HL-60 (cell line): Measurements from ENCODE around the gene RGL1.
A peak's percentile ranks its signal among the peaks of the same experiment; 100 is the strongest.

Experiments
- DNase-seq, 2 experiments: peaks; one replicate each; pipeline ENCODE4 v3.0.0-alpha.2; 2010 to 2020; ENCODE audit warnings: low read depth in 1 of 2, low spot score in 1 of 2
- H3K27ac ChIP-seq: fragments of 250-450 bp; sonication (Bioruptor Pico); replicated peaks from 2 replicates; pipeline ENCODE4 v1.5.1; 2020; ENCODE audit warnings: mild to moderate bottlenecking, moderate library complexity
- H3K27me3 ChIP-seq: fragments of 250-450 bp; sonication (Bioruptor Pico); 2 replicates; pipeline ENCODE4 v1.5.1; 2021; ENCODE audit warnings: mild to moderate bottlenecking, moderate library complexity; ENCODE audit not compliant: insufficient read depth, poor library complexity, severe bottlenecking
- H3K4me3 ChIP-seq: replicated peaks from 2 replicates; pipeline ENCODE4 v1.5.1; 2011; ENCODE audit warnings: mild to moderate bottlenecking, control low read depth, low read length; ENCODE audit not compliant: insufficient read depth
- GABPA ChIP-seq: IDR thresholded peaks from 2 replicates; pipeline ENCODE4 v1.6.1; 2012; ENCODE audit warnings: low read depth
- POLR2AphosphoS5 ChIP-seq: IDR thresholded peaks from 2 replicates; pipeline ENCODE4 v1.6.1; 2012; ENCODE audit warnings: low read depth
- SPI1 ChIP-seq: IDR thresholded peaks from 2 replicates; pipeline ENCODE4 v1.6.1; 2012; ENCODE audit warnings: low read depth, mild to moderate bottlenecking, borderline replicate concordance
- TF ChIP-seq, protein P1 (sequence below): IDR thresholded peaks from 2 replicates; pipeline ENCODE4 v1.6.1; 2012; ENCODE audit warnings: low read depth; ENCODE audit not compliant: insufficient replicate concordance
- TF ChIP-seq, protein P2 (sequence below): IDR thresholded peaks from one replicate; pipeline ENCODE4 v1.5.1; 2011; ENCODE audit warnings: low read length, control low read depth, inconsistent platforms; ENCODE audit not compliant: insufficient read depth

RGL1 gene

DNA sequence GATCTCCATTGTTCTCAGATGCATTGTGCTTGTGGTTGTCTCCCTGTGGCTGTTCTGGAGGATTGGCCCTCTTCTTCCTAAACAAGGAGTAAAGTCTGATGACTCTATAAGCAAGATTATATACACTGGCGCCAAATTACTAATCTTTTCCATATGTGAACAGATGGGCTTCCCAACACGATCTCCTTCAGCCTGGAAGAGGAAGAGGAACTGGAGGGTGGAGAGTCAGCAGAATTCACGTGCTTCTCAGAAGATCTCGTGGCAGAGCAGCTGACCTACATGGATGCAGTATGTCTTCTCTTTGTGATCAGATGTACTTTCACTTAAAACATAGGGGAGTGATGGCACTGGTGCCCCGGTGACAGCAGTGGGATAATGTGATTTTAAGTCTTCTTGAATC, 78.7 kb downstream of the RGL1 start:
- DNase-seq, result peak; percentile 16 to 70
- no peak for TF ChIP-seq GABPA
- TF ChIP-seq, protein P1, sequence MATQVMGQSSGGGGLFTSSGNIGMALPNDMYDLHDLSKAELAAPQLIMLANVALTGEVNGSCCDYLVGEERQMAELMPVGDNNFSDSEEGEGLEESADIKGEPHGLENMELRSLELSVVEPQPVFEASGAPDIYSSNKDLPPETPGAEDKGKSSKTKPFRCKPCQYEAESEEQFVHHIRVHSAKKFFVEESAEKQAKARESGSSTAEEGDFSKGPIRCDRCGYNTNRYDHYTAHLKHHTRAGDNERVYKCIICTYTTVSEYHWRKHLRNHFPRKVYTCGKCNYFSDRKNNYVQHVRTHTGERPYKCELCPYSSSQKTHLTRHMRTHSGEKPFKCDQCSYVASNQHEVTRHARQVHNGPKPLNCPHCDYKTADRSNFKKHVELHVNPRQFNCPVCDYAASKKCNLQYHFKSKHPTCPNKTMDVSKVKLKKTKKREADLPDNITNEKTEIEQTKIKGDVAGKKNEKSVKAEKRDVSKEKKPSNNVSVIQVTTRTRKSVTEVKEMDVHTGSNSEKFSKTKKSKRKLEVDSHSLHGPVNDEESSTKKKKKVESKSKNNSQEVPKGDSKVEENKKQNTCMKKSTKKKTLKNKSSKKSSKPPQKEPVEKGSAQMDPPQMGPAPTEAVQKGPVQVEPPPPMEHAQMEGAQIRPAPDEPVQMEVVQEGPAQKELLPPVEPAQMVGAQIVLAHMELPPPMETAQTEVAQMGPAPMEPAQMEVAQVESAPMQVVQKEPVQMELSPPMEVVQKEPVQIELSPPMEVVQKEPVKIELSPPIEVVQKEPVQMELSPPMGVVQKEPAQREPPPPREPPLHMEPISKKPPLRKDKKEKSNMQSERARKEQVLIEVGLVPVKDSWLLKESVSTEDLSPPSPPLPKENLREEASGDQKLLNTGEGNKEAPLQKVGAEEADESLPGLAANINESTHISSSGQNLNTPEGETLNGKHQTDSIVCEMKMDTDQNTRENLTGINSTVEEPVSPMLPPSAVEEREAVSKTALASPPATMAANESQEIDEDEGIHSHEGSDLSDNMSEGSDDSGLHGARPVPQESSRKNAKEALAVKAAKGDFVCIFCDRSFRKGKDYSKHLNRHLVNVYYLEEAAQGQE, result no peak
- peak; percentile 78; the same call in 1 of the 2 replicates for TF ChIP-seq SPI1
- TF ChIP-seq POLR2AphosphoS5, result no peak
- TF ChIP-seq, protein P2, sequence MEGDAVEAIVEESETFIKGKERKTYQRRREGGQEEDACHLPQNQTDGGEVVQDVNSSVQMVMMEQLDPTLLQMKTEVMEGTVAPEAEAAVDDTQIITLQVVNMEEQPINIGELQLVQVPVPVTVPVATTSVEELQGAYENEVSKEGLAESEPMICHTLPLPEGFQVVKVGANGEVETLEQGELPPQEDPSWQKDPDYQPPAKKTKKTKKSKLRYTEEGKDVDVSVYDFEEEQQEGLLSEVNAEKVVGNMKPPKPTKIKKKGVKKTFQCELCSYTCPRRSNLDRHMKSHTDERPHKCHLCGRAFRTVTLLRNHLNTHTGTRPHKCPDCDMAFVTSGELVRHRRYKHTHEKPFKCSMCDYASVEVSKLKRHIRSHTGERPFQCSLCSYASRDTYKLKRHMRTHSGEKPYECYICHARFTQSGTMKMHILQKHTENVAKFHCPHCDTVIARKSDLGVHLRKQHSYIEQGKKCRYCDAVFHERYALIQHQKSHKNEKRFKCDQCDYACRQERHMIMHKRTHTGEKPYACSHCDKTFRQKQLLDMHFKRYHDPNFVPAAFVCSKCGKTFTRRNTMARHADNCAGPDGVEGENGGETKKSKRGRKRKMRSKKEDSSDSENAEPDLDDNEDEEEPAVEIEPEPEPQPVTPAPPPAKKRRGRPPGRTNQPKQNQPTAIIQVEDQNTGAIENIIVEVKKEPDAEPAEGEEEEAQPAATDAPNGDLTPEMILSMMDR, result no peak
- Histone ChIP-seq H3K4me3 (no peak overlapping the region), H3K27ac (no peak overlapping the region), H3K27me3 (no peaks in the 10 kb centered on the region)

DNA sequence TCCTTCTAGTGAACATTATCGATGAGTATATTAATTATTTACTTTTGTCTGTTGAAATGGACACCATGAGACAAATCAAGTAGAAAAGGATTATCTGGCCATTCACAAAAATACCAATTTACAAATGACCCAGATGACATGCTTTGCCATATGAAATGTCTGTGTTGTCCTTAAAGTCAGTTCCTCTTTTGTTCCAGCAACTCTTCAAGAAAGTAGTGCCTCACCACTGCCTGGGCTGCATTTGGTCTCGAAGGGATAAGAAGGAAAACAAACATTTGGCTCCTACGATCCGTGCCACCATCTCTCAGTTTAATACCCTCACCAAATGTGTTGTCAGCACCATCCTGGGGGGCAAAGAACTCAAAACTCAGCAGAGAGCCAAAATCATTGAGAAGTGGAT, 79.6 kb downstream of the RGL1 start:
- no peaks in the 10 kb centered on the region for H3K27me3 ChIP-seq
- TF ChIP-seq SPI1, result peak; percentile 93
- TF ChIP-seq, protein P1, result no peak
- peak in 1 of 2 experiments; percentile 24 for DNase-seq

DNA sequence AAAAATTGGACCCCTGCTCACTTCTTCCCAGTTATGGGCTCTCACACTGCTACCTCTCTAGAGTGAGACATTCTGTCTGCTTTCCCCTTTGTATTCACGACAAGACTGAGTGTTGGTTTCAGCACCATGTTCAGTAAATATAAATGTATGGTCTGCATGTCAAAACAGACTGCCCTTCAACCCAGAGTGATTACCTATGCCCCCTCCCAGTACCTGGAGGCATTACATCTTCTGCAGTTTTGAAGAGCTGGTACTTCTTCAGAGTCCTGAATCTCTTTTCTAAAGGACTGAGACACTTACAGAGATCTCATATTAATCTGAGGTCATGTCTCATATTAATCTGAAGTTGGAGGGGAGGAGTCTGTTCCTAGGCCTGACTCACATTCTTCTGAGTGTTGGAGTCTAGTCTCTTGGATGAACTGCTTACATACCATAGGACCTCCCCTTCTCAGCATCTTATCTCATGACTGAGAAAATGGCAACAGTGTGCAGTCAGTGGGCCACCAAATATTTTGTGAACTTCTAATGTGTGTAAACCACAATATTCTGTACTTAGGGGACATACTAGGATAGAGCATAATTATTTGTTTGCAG, 80.3 kb downstream of the RGL1 start:
- DNase-seq, result no peak
- no peak for TF ChIP-seq POLR2AphosphoS5
- TF ChIP-seq, protein P2, result no peak
- TF ChIP-seq GABPA, result no peak
- TF ChIP-seq, protein P1, result no peak
- TF ChIP-seq SPI1, result no peak
- Histone ChIP-seq H3K27me3 (no peaks in the 10 kb centered on the region), H3K27ac (no peak overlapping the region), H3K4me3 (no peak overlapping the region)

More for the DNA sequence above, 79.6 kb downstream of the RGL1 start:
- Histone ChIP-seq H3K4me3 (no peak overlapping the region), H3K27ac (no peak overlapping the region)
